ENCODE data around the gene ALPI. TPM values are rescaled to one million over a fixed set of nuclear protein-coding genes. Genes with fewer than 3 reads are reported as not detected.
A peak's percentile ranks its signal among the peaks of the same experiment; 100 is the strongest.

ALPI gene
- total and polyA plus RNA-seq, 9 of the 15 experiments (the other 6 are each of a cell fraction or from before 2014, with no cell fraction given) = not detected

- TF ChIP-seq PHF21A (IDR thresholded peaks at IDR 0.05; ENCODE audit: borderline replicate concordance, low read depth) (no peak), PHB (CRISPR knock-in tag; IDR thresholded peaks at IDR 0.05) (no peak), GTF2E2 (tag; IDR thresholded peaks at IDR 0.05) (no peak), LEF1 (IDR thresholded peaks at IDR 0.05) (no peak), TEAD2 (tag; IDR thresholded peaks at IDR 0.05) (no peak), STAT5A (IDR thresholded peaks at IDR 0.05; ENCODE audit: borderline replicate concordance, low read length) (no peak), POU5F1 (IDR thresholded peaks at IDR 0.05; ENCODE audit: borderline replicate concordance, low read depth, low read length, partially characterized antibody) (no peak), CSDE1 (IDR thresholded peaks at IDR 0.05) (no peak), ATF7 (IDR thresholded peaks at IDR 0.05) (no peak)
Measured at GRCh38 chr2:232438091-232438490, 17.9 kb upstream of the ALPI start (continued).

GRCh38 chr2:232438951-232439757 is 16.8 kb upstream of the ALPI start:
- ChIA-PET POLR2A (interaction anchor here (0.8 kb wide), 1 partner anchor 25 kb away, joined by 3 read pairs; no protein-coding TSS in a partner anchor), CTCF (ENCODE audit: low intra/inter-chr PET ratio) (interaction anchor here (0.6 kb wide), 1 partner anchor 103 kb away, joined by 3 read pairs; no protein-coding TSS in a partner anchor)
- Histone ChIP-seq H3K4me1 (replicated peaks in 1 of 2; ENCODE audit: control insufficient read depth in 2 of 2, insufficient read depth in 2 of 2, low read length in 2 of 2) (peaks cover 0 to 4% of the 10 kb centered on the region in 2 experiments; a peak in 2 of 5 replicates), H3K27ac (ENCODE audit: extremely low read depth, low read depth, low read length) (no peak overlapping the region), H3K27me3 (ENCODE audit: control insufficient read depth in 2 of 2, insufficient read depth in 2 of 2, low read length in 2 of 2) (peaks cover 0 to 36% of the 10 kb centered on the region in 2 experiments; a peak in 3 of 5 replicates), H2AFZ (ENCODE audit: low read depth, low read length) (no peak overlapping the region), H3K79me2 (ENCODE audit: control insufficient read depth, insufficient read depth, low read length) (no peaks in the 10 kb centered on the region), H3K9me1 (ENCODE audit: control insufficient read depth, insufficient read depth, low read length) (no peaks in the 10 kb centered on the region), H3K36me3 (ENCODE audit: control insufficient read depth, insufficient read depth, low read length) (no peaks in the 10 kb centered on the region), H3K9ac (ENCODE audit: insufficient read depth in 1 of 2, low read depth in 2 of 2, low read length in 2 of 2) (no peak overlapping the region), H3K4me3 (no peak overlapping the region), H3K9me3 (replicated peaks; ENCODE audit: control insufficient read depth, insufficient read depth, low read depth, low read length) (no peaks in the 10 kb centered on the region), H4K20me1 (replicated peaks; ENCODE audit: control insufficient read depth, insufficient read depth, low read length) (0 out of 2 replicates have a peak, but pooled peaks cover 3% of the 10 kb centered on the region), H3K4me2 (ENCODE audit: insufficient read depth, low read length) (no peak overlapping the region)
- in situ Hi-C loops (cut with MboI) = loop anchor here (5.0 kb wide), 1 partner anchor 112 kb away; no protein-coding TSS in a partner anchor
- no TSS peak for BruUV-seq (replicated peaks)
- WGBS (ENCODE audit: insufficient coverage, low coverage, missing lambda C conversion rate) = 3% methylated on average over 5 of the region's 22 CpGs
- intact Hi-C loops (cut with micrococcal nuclease) = loop anchor here (10.0 kb wide), 1 partner anchor 294 kb away; no protein-coding TSS in a partner anchor
- peak in 3 of 4 experiments; percentile 14 to 34 (median 17) for DNase-seq (ENCODE audit: extremely low read depth in 1 of 4, low spot score in 3 of 4)
- peak; percentile 85 for FAIRE-seq
- no peak for TF ChIP-seq GABPB2 (CRISPR knock-in tag; conservative IDR thresholded peaks at IDR 0.05)
- TF ChIP-seq RAD21 (CRISPR knock-in tag; conservative IDR thresholded peaks at IDR 0.05 in 1 of 2, IDR thresholded peaks at IDR 0.05 in 1 of 2) = peak in 1 of 2 experiments; percentile 37; a peak in 2 of 4 replicates
- peak in 2 of 3 experiments; percentile 20 to 25; a peak in 3 of 6 replicates for TF ChIP-seq CTCF (IDR thresholded peaks at IDR 0.05 in 2 of 3, conservative IDR thresholded peaks at IDR 0.05 in 1 of 3; ENCODE audit: insufficient read depth in 2 of 3, low read depth in 1 of 3, low read length in 3 of 3)
- ATAC-seq = peak; percentile 86

Measured in K562 (cell line).